Brain microvascular endothelial cell (primary cell): ENCODE measurements around the gene MTHFD1L.

ENCODE experiments used
- DNase-seq: peaks from one replicate; pipeline ENCODE4 v3.0.0-alpha.2; 2020
- H3K27ac ChIP-seq: fragments of 250-450 bp; sonication (Bioruptor Pico); 2 replicates; pipeline ENCODE4 v1.5.1; 2020; ENCODE audit warnings: mild to moderate bottlenecking, moderate library complexity
- H3K27me3 ChIP-seq: fragments of 250-450 bp; sonication (Bioruptor Pico); replicated peaks from 2 replicates; pipeline ENCODE4 v1.5.1; 2020; ENCODE audit warnings: mild to moderate bottlenecking
- H3K36me3 ChIP-seq: fragments of 250-450 bp; sonication (Bioruptor Pico); replicated peaks from 2 replicates; pipeline ENCODE4 v1.5.1; 2020; ENCODE audit warnings: mild to moderate bottlenecking
- H3K4me3 ChIP-seq: 2 replicates; pipeline ENCODE4 v1.5.1; 2011; ENCODE audit warnings: low read depth, mild to moderate bottlenecking, control low read depth, low read length, moderate library complexity
- in situ Hi-C: cut with HindIII; loops from 2 replicates; pipeline ENCODE4 v1.10.0; 2017; ENCODE audit warnings: low sequenced_read_pairs, low pct_ligation_motif_present
- TF ChIP-seq, protein P1 (sequence below): IDR thresholded peaks from 2 replicates; pipeline ENCODE4 v1.5.1; 2011; ENCODE audit warnings: low read depth, mild to moderate bottlenecking, moderate library complexity, low read length, control low read depth, inconsistent platforms; ENCODE audit errors: missing control alignments

The MTHFD1L gene

GRCh38 chr6:151093706-151094105 lies 228.2 kb downstream of the MTHFD1L start:
- DNase-seq, result no peak
- Histone ChIP-seq H3K36me3 (peaks cover 4% of the 10 kb centered on the region), H3K27ac (no peak overlapping the region), H3K4me3 (no peak overlapping the region), H3K27me3 (no peaks in the 10 kb centered on the region)
- TF ChIP-seq, protein P1, sequence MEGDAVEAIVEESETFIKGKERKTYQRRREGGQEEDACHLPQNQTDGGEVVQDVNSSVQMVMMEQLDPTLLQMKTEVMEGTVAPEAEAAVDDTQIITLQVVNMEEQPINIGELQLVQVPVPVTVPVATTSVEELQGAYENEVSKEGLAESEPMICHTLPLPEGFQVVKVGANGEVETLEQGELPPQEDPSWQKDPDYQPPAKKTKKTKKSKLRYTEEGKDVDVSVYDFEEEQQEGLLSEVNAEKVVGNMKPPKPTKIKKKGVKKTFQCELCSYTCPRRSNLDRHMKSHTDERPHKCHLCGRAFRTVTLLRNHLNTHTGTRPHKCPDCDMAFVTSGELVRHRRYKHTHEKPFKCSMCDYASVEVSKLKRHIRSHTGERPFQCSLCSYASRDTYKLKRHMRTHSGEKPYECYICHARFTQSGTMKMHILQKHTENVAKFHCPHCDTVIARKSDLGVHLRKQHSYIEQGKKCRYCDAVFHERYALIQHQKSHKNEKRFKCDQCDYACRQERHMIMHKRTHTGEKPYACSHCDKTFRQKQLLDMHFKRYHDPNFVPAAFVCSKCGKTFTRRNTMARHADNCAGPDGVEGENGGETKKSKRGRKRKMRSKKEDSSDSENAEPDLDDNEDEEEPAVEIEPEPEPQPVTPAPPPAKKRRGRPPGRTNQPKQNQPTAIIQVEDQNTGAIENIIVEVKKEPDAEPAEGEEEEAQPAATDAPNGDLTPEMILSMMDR, result no peak
- in situ Hi-C loops, result no loop called here

- no peak for DNase-seq
- H3K27ac ChIP-seq, result no peak overlapping the region
- no peak overlapping the region for H3K4me3 ChIP-seq
- peaks cover 4% of the 10 kb centered on the region for H3K36me3 ChIP-seq
- TF ChIP-seq, protein P1, result no peak
- in situ Hi-C loops, result no loop called here
- no peaks in the 10 kb centered on the region for H3K27me3 ChIP-seq
These were observed 230.2 kb downstream of the MTHFD1L start for GRCh38 chr6:151095538-151096254.

GRCh38 chr6:151096255-151096612 lies 230.7 kb downstream of the MTHFD1L start:
- TF ChIP-seq, protein P1, result no peak
- in situ Hi-C loops, result no loop called here
- H3K36me3 ChIP-seq, result peaks cover 4% of the 10 kb centered on the region

DNA sequence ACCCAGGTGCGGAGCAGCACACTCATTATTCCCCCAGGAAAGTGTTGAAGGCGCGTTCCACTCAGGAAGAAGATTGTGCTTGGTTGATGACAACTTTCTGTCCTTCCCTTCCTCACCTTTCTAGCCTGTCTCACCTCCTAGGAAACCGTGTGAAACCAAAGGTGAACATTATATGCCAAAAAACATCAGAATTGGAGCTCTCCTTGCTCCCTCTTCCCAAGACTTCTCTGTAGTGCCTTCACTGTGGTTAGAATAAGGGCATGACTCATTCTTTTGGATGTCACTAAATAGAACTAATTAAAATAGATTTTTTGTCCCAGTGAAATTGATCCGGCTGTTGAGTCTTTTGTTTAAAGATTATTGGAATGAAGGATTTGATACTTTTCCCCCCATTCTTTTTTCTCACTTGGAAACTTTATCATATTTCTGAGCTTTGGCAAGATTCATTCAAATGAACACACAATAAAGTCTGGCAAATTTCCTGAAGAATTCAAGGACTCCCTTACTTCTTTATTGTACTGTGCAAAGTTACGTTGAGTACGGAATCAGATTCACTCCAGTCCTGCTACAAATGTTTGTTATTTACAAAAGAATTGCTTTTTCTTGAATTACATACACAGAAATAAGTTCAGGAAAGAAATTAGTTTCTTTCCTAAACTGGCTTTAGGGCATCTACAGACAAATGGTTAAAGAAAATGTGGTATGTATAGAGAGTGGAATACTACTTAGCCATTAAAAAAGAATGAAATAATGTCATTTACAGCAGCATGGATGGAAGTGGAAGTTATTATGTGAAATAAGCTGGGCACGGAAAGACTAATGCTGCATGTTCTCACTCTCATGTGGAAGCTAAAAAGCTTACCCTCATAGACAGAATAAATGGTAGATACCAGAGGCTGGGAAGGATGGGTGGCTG lies 231.4 kb downstream of the MTHFD1L start:
- Histone ChIP-seq H3K36me3 (peaks cover 6% of the 10 kb centered on the region), H3K27ac (no peak overlapping the region), H3K4me3 (no peak overlapping the region), H3K27me3 (no peaks in the 10 kb centered on the region)
- in situ Hi-C loops, result no loop called here
- TF ChIP-seq, protein P1, result no peak
- DNase-seq, result no peak

More at GRCh38 chr6:151096255-151096612, 230.7 kb downstream of the MTHFD1L start:
- no peak for DNase-seq
- H3K4me3 ChIP-seq, result no peak overlapping the region
- H3K27ac ChIP-seq, result no peak overlapping the region
- H3K27me3 ChIP-seq, result no peaks in the 10 kb centered on the region

GRCh38 chr6:151098166-151098565 lies 232.7 kb downstream of the MTHFD1L start:
- TF ChIP-seq, protein P1, result no peak
- in situ Hi-C loops, result no loop called here
- Histone ChIP-seq H3K27ac (no peak overlapping the region), H3K36me3 (peaks cover 7% of the 10 kb centered on the region), H3K27me3 (no peaks in the 10 kb centered on the region), H3K4me3 (no peak overlapping the region)
- no peak for DNase-seq
